Left renal pelvis (tissue), 4 donors: ENCODE data around the gene FGG. TPM values are rescaled to one million over a fixed set of nuclear protein-coding genes. Genes with fewer than 3 reads are reported as not detected.
"Not testable (repeated sequence)": the region's sequence is repeated elsewhere in the genome, so short reads cannot be mapped to it uniquely, and the experiment has no call there.

Experiments used
- DNase-seq, 4 donors: peaks; one replicate each; pipeline ENCODE4 v3.0.0-alpha.2; 2013; ENCODE audit warnings: low read depth in 4 of 4, low spot score in 3 of 4
- polyA plus RNA-seq, 4 donors: library from polyadenylated mRNA; unstranded; fragments of 120-200 nt; gene quantifications; one replicate each; pipeline ENCODE4 v1.2.1, GENCODE V29; 2013; ENCODE audit not compliant: insufficient read length in 4 of 4

Gene FGG
- polyA plus RNA-seq, 4 donors, result 0.27 to 25.0 TPM; not detected in 2

GRCh38 chr4:154614306-154614705, 1.9 kb upstream of the FGG start:
- DNase-seq, result no peak

GRCh38 chr4:154611833-154612232, 623 bp downstream of the FGG start:
- DNase-seq, result no peak

DNA sequence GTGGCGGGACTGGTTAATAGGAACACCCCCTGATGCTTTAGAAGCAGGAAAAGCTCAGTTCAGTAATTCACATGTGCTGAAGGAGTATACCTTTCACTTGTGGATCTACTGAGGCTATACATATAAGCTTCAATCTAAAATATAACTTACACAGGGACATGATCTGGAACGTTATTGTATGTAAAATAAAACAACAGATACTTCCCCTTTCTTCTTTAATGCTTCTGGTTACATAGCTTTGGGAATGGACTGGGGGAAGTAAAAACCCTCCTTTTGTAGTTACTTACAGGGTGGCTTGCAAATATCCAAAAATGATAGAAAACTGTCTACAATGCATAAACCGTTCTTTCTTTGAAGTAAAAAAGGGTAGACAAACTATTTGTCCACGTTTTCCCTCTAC, 1.9 kb downstream of the FGG start:
- DNase-seq, result no peak

DNA sequence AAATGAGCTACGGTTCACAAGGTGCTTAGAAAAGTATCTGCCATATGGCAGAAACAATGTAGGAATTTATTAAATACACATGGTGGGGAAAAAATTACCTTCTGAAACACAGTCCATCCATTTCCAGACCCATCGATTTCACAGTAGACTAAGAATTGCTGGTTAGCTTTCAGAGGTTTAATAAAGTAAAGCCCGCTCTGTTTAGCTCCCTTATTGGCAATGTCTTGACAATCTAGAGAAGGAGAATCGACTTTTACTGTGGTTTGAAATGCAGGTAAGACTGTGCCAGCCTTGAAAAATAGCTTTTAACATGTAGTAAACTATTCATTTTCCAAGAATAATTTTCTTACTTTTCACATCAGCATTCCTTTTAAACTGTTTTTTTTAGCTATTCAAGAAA, 2.9 kb downstream of the FGG start:
- DNase-seq, result no peak

- no peak for DNase-seq
These were observed 3.8 kb downstream of the FGG start for GRCh38 chr4:154608361-154609252.

DNA sequence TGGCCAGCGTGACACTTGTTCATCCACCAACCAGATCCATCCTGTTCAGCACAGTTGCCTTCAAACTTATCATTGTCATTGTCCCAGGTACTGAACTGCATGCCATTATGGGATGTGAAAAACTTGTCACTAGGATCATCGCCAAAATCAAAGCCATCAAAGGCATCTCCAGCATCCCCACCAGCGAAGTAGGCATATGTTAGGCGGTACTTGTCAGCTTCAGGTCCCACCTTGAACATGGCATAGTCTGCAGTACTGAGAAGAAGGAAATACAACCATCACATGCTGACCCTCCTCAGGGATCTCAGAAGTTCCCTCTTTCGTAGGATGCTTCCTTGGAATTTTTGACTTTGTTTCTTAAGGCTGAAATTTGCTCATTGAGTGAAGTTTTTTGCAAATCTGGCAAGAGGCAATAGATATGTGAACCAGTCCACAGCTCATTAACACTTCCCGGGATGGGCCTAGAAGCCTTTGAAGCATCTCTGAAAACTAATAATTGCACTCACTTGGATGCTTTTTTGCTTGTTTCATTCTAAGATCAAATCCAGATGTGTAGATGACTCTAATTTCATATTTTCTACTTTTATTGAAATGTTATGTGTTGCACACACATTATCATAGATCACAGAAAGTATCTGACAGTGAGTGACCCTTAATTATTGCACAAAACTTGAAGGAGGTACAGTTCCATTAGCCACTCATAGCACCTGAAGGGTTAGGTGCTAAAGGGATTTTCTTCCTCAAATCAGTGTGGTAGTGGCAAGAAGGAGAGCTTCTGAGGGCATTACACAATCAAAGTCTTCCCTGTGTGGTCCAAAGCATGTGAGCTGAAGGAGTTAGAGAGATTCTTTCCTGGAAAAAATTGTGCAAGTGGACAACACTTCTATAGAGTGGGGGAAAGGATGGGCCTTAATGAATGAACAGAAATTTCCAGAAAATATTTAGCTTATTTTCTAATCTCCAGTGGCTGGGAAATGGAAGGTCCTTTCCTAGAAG, 5.4 kb downstream of the FGG start:
- DNase-seq, result no peak

DNA sequence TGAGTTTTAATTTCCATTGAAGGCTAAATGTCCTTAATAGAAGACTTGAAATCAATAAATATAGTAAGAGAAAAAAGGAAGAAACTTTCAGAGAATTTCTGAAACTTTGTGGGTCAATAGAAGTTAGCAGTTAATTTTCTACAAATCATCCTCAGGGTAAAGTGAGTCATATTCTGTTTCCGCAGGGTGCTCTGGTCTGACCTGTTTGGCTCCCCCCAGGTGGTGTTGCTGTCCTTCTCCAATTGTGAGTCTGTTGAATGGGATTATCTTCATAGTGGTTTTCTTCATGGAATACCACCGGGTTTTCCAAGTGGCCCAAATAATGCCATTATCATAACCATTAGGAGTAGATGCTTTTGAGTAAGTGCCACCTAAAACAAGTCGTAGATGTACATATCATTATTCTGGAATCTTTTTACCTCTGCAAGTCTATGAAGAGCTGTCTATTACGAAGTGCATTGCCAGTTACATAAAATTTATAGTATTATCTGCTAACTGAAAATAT, 7.7 kb downstream of the FGG start:
- no peak for DNase-seq

- DNase-seq, result no peak
These were observed 9.2 kb downstream of the FGG start for GRCh38 chr4:154603033-154603943.

- DNase-seq, result no peak
These were observed 9.9 kb downstream of the FGG start for GRCh38 chr4:154602404-154603020.

DNA sequence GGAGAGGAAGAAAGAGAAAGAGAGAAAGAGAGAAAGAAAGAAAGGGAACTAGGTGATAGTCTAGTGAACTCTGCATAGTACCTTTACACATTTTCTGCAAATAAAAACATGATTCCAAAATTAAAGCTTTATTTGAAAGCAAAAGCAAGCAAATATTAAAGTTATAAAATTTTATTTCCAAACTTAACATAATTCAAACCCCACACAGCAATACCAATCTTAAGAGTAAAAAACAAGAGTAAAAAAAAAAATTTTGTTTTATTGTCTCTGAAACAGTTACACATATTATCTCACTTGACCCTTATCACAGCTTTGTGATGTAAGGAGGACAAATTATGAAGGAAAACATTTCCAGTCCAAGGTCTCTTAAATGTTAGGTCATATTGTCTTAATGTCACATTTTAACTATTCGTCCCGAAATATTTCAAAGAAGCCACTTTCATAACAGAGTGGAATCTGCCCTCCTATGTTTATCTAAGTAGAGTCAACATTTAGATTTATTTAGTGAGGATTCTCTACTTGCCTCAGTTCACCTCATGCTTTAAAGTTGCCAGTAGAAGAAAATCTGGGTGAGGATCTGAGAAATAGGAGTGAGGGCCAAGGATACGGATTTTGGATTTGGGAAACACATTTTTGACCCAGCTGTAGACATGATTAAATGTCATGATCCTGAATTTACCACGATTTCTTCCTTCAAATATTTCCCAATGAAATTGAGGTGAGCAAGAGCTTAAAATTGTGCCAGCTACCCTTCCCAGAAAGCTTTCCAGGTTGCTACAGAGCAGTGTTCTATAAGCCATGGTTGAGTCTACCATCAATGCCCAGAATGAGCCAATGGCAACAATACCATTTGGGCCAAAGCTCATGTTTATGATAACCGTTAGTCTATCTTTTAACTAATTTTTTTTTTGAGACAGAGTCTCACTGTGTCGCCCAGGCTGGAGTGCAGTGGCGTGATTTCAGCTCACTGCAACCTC, 14.4 kb downstream of the FGG start:
- DNase-seq, result no peak

- DNase-seq, result not testable (repeated sequence)
These were observed 15.2 kb downstream of the FGG start for GRCh38 chr4:154597281-154597680.

GRCh38 chr4:154595807-154596206, 16.6 kb downstream of the FGG start:
- no peak for DNase-seq

DNA sequence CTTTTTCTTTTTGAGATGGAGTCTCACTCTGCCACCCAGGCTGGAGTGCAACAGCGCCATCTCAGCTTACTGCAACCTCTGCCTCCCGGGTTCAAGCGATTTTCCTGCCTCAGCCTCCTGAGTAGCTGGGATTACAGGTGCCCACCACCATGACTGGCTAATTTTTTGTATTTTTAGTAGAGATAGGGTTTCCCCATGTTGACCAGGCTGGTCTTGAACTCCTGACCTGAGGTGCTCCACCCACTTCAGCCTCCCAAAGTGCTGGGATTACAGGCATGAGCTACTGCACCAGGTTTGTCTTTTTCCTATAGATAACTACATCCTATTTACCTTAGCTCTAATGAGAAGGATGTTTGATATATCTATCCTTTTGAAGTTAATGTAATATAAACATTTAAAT, 18.1 kb downstream of the FGG start:
- not testable (repeated sequence) for DNase-seq

GRCh38 chr4:154593868-154594267, 18.6 kb downstream of the FGG start:
- no peak for DNase-seq

- DNase-seq, result no peak
These were observed 20.6 kb downstream of the FGG start for GRCh38 chr4:154591890-154592289.

GRCh38 chr4:154590329-154591006, 22.0 kb downstream of the FGG start, which contains the start of gene FGA:
Gene FGA, minus strand, starts transcription at chr4:154590742. Its CDS starts 55 bp downstream, at chr4:154590687.
- no peak for DNase-seq

DNA sequence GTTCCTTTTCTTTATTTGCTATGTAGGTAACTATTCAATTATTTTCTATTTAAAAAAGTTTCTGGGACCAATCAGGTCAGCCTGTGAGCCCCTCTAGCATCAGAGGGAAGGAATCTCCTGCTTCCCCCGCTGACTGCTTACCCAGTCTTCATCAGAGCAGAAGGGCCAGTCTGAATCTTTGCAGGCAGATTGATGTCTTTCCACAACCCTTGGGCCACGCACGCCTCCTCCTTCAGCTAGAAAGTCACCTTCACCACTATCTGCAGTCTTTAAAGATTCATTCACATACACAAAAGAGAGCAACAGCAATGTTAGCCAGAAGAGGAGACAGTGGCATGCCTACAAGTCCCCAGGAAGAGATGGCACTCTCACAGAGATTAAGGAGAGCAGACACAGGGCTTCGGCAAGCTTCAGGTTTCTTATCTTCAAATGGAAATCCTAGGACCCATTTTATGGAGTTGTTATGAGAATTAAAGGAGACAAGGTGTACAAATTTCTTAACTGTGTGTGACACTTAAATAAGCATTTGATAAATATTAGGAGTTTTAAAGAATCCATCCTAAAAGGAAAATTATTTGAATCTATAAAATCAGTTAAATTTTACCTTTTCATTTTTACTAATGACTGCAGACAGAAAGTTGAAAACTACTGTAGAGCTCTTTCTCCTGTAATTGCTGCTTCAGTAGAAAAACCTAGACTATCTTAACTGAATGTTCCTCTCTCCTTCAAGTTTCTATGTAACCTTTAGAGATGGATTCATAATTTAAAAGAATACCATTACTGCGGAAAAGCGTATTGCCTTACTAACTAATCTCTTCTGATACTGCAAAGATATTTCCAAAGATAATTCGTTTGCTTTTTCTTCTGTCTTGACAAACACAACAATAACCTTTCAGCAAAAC, 22.9 kb downstream of the FGG start:
- no peak for DNase-seq
